PC-3 (cell line): Measurements from ENCODE around the gene RALB. TPM values are rescaled to one million over a fixed set of nuclear protein-coding genes. Genes with fewer than 3 reads are reported as not detected.
A peak's percentile ranks its signal among the peaks of the same experiment; 100 is the strongest.

Experiments
- ATAC-seq: fragments of 200-7000 bp; cut with Tn5 transposase; 2 replicates; pipeline ENCODE4 v1.9.1; 2020; ENCODE audit warnings: mild to moderate bottlenecking, moderate library complexity
- BruUV-seq: library from RNA; stranded (reverse); fragments of 400-500 nt; replicated peaks from 2 replicates; lab custom pipeline; 2021; lab: Mats Ljungman, UMichigan
- CTCF ChIA-PET: fragments of 300-600 bp; sonication (Branson Sonifier 250); formaldehyde crosslinking; loops from one replicate; lab custom pipeline; 2022; ENCODE audit warnings: antibody characterized with exemption; lab: Charles Lee
- POLR2A ChIA-PET: fragments of 300-600 bp; sonication (Branson Sonifier 250); formaldehyde crosslinking; loops from one replicate; lab custom pipeline; 2022; ENCODE audit warnings: antibody characterized with exemption; ENCODE audit not compliant: unreplicated experiment; lab: Charles Lee
- DNase-seq: peaks from one replicate; pipeline ENCODE4 v3.0.0-alpha.2; 2015
- H2AFZ ChIP-seq: fragments of 300-600 bp; sonication (generic); 2 replicates; pipeline ENCODE4 v1.6.0; 2016; ENCODE audit warnings: antibody characterized with exemption, low read length
- H3F3A ChIP-seq: fragments of 300-600 bp; sonication (generic); one replicate; pipeline ENCODE4 v1.6.0; 2017; ENCODE audit warnings: antibody characterized with exemption, low read length, control low read depth, mild to moderate bottlenecking; ENCODE audit not compliant: unreplicated experiment
- H3K27ac ChIP-seq: fragments of 300-600 bp; sonication (generic); 2 replicates; pipeline ENCODE4 v1.5.1; 2016; ENCODE audit warnings: mild to moderate bottlenecking, low read length
- H3K27me3 ChIP-seq: fragments of 300-600 bp; sonication (generic); 2 replicates; pipeline ENCODE4 v1.6.1; 2016; ENCODE audit warnings: low read length, mixed read lengths
- H3K36me3 ChIP-seq: fragments of 300-600 bp; sonication (generic); 2 replicates; pipeline ENCODE4 v1.6.1; 2016; ENCODE audit warnings: low read depth, mixed run types, low read length, mixed read lengths
- H3K4me1 ChIP-seq: fragments of 300-600 bp; sonication (generic); 2 replicates; pipeline ENCODE4 v1.5.1; 2016; ENCODE audit warnings: low read length; ENCODE audit not compliant: insufficient read depth
- H3K4me2 ChIP-seq: fragments of 300-600 bp; sonication (generic); 2 replicates; pipeline ENCODE4 v1.6.0; 2016; ENCODE audit warnings: low read length
- H3K4me3 ChIP-seq: fragments of 300-600 bp; sonication (generic); 2 replicates; pipeline ENCODE4 v1.5.1; 2016; ENCODE audit warnings: mild to moderate bottlenecking, low read length, mixed read lengths
- H3K79me2 ChIP-seq: fragments of 300-600 bp; sonication (generic); 2 replicates; pipeline ENCODE4 v1.6.1; 2017; ENCODE audit warnings: low read length, mixed read lengths
- H3K9ac ChIP-seq: fragments of 300-600 bp; sonication (generic); 2 replicates; pipeline ENCODE4 v1.6.0; 2016; ENCODE audit warnings: mild to moderate bottlenecking, low read length
- H3K9me2 ChIP-seq: fragments of 300-600 bp; sonication (generic); replicated peaks from 2 replicates; pipeline ENCODE4 v1.6.1; 2016; ENCODE audit warnings: mixed run types, low read length, mixed read lengths
- H3K9me3 ChIP-seq: fragments of 300-600 bp; sonication (generic); 2 replicates; pipeline ENCODE4 v1.6.1; 2016; ENCODE audit warnings: low read length, mixed read lengths
- H4K20me1 ChIP-seq: fragments of 300-600 bp; sonication (generic); 2 replicates; pipeline ENCODE4 v1.6.1; 2016; ENCODE audit warnings: low read length, mixed read lengths
- EZH2 ChIP-seq: fragments of 300-600 bp; sonication (generic); IDR thresholded peaks from one replicate; pipeline ENCODE4 v1.6.1; 2017; ENCODE audit warnings: antibody characterized with exemption, mild to moderate bottlenecking, low read length; ENCODE audit not compliant: unreplicated experiment
- EZH2phosphoT487 ChIP-seq: fragments of 300-600 bp; sonication (generic); IDR thresholded peaks from 2 replicates; pipeline ENCODE4 v1.6.1; 2018; ENCODE audit warnings: mild to moderate bottlenecking, antibody characterized with exemption, low read length, borderline replicate concordance
- intact Hi-C: fragments of 100-400 bp; cut with micrococcal nuclease; formaldehyde crosslinking; loops from 2 replicates; pipeline ENCODE4 v1.9.0; 2023
- total RNA-seq: library from RNA; depleted of rRNA; stranded (reverse); fragments of >200 nt; gene quantifications from 2 replicates; pipeline ENCODE4 v1.2.3, GENCODE V29; 2014
- TF ChIP-seq, protein P1 (sequence below): fragments of 300-600 bp; sonication (generic); conservative IDR thresholded peaks from 2 replicates; pipeline ENCODE4 v1.5.1; 2017; ENCODE audit warnings: antibody characterized with exemption, low read depth, mild to moderate bottlenecking, low read length

Gene RALB
- total RNA-seq, 1 experiment from 2014 or later: 57.9 TPM

- no peaks in the 10 kb centered on the region for H3K9me2 ChIP-seq
- no peaks in the 10 kb centered on the region for H3F3A ChIP-seq
- H3K36me3 ChIP-seq: no peaks in the 10 kb centered on the region
- ATAC-seq (peak; percentile 51), DNase-seq (peak; percentile 10)
- TF ChIP-seq EZH2: no peak
- TF ChIP-seq, protein P1, sequence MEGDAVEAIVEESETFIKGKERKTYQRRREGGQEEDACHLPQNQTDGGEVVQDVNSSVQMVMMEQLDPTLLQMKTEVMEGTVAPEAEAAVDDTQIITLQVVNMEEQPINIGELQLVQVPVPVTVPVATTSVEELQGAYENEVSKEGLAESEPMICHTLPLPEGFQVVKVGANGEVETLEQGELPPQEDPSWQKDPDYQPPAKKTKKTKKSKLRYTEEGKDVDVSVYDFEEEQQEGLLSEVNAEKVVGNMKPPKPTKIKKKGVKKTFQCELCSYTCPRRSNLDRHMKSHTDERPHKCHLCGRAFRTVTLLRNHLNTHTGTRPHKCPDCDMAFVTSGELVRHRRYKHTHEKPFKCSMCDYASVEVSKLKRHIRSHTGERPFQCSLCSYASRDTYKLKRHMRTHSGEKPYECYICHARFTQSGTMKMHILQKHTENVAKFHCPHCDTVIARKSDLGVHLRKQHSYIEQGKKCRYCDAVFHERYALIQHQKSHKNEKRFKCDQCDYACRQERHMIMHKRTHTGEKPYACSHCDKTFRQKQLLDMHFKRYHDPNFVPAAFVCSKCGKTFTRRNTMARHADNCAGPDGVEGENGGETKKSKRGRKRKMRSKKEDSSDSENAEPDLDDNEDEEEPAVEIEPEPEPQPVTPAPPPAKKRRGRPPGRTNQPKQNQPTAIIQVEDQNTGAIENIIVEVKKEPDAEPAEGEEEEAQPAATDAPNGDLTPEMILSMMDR: peak; percentile 44
- TF ChIP-seq EZH2phosphoT487: no peak
- no TSS peak for BruUV-seq
- H3K79me2 ChIP-seq: no peaks in the 10 kb centered on the region
- H3K4me2 ChIP-seq: no peak overlapping the region
- intact Hi-C loops: no loop called here
- no peak overlapping the region for H2AFZ ChIP-seq
- H4K20me1 ChIP-seq: no peaks in the 10 kb centered on the region
- H3K9ac ChIP-seq: no peak overlapping the region
- no peaks in the 10 kb centered on the region for H3K9me3 ChIP-seq
- H3K27ac ChIP-seq: no peak overlapping the region
- no peaks in the 10 kb centered on the region for H3K4me1 ChIP-seq
- no peaks in the 10 kb centered on the region for H3K27me3 ChIP-seq
- CTCF ChIA-PET: interaction anchor here (0.6 kb wide), 1 partner anchor 80 kb away, joined by 4 read pairs; no protein-coding TSS in a partner anchor
- no peak overlapping the region for H3K4me3 ChIP-seq
- POLR2A ChIA-PET: no interaction called here
These were observed 48.6 kb upstream of the RALB start for GRCh38 chr2:120204022-120204405.

DNA sequence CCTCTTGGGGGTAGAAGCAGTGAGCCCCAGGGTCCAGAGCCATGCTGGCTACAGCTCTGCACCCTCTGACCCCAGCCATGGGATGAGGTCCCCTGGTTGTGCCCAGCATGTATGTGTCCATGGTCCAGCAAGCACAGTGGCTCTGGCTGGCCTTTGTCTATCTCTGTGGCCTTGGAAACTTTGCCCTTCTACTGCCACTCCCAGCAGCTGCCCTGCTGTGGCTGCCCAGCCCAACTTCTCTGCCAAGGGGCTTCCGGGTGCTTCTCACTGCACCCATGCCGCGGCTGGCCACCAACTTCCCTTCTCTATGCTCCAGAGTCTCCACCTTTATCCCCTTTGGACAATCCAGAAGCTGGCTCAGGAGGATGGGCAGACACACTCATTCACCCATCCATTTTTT, 48.2 kb upstream of the RALB start:
- intact Hi-C loops: no loop called here
- no peak overlapping the region for H2AFZ ChIP-seq
- H3K4me1 ChIP-seq: no peaks in the 10 kb centered on the region
- no peak overlapping the region for H3K9ac ChIP-seq
- no peaks in the 10 kb centered on the region for H3K36me3 ChIP-seq
- no peak overlapping the region for H3K27ac ChIP-seq
- H3F3A ChIP-seq: no peaks in the 10 kb centered on the region
- H3K27me3 ChIP-seq: no peaks in the 10 kb centered on the region
- no peak overlapping the region for H3K4me2 ChIP-seq
- no peaks in the 10 kb centered on the region for H3K9me3 ChIP-seq
- no peaks in the 10 kb centered on the region for H3K79me2 ChIP-seq
- DNase-seq (no peak), ATAC-seq (no peak)
- BruUV-seq: no TSS peak
- no peak for TF ChIP-seq EZH2
- TF ChIP-seq, protein P1: no peak
- TF ChIP-seq EZH2phosphoT487: no peak
- no peaks in the 10 kb centered on the region for H4K20me1 ChIP-seq
- ChIA-PET CTCF (interaction anchor here (0.6 kb wide), 1 partner anchor 80 kb away, joined by 4 read pairs; no protein-coding TSS in a partner anchor), POLR2A (no interaction called here)
- no peaks in the 10 kb centered on the region for H3K9me2 ChIP-seq
- no peak overlapping the region for H3K4me3 ChIP-seq

DNA sequence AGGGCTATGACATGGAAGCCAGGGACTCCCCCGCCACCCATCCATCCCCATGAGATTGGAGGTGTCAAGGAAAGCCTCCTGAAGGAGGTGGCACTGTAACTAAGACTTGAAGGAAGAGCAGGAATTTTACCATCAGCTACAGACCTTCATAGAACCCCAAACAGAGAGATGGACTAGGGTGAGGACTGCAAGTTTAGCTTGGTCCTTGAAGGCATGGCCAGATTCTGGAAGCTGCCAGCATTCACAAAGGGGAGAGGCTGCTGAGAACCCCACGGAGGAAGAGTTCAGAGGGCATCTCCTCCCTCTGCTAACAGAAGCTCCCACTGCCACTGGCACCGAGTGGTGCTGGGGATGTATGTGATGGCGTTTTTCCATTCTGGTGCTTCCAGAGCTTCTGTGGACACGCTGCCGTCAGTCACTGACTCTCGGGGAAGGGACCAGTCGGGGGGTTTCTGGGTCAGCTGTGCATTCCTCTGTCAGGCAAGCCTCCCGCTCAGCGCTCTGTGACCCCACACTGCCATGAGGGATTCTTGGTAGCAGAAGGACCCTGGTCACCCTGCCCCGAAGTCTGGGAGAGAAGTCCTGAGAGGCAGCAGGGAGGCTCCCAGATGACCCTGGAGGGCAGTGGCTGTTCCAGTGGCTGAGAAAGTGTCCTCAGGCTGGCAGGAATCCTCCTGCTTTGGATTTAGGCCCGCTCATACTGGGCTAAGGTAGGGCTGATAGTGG, 47.5 kb upstream of the RALB start:
- DNase-seq: no peak
- Histone ChIP-seq H3K9me2 (no peaks in the 10 kb centered on the region), H3F3A (no peaks in the 10 kb centered on the region), H4K20me1 (no peaks in the 10 kb centered on the region), H3K79me2 (no peaks in the 10 kb centered on the region), H2AFZ (no peak overlapping the region), H3K4me1 (no peaks in the 10 kb centered on the region), H3K4me2 (no peak overlapping the region), H3K36me3 (no peaks in the 10 kb centered on the region), H3K9ac (no peak overlapping the region), H3K4me3 (no peak overlapping the region), H3K27ac (no peak overlapping the region), H3K9me3 (no peaks in the 10 kb centered on the region), H3K27me3 (no peaks in the 10 kb centered on the region)
- no TSS peak for BruUV-seq
- intact Hi-C loops: no loop called here
- no peak for ATAC-seq
- TF ChIP-seq EZH2phosphoT487 (no peak), EZH2 (no peak)
- TF ChIP-seq, protein P1: no peak
- POLR2A ChIA-PET: no interaction called here
- CTCF ChIA-PET: no interaction called here
